Stimulated activated CD8-positive, alpha-beta memory T cell treated with anti-CD3 and anti-CD28 coated beads, Interleukin-15, amount 100 ng/mL, for 1 hour (primary cell): ENCODE measurements around the gene SCN9A.
"Not testable (repeated sequence)": the region's sequence is repeated elsewhere in the genome, so short reads cannot be mapped to it uniquely, and the experiment has no call there.

Experiments used
- DNase-seq: peaks from one replicate; pipeline ENCODE4 v3.0.0-alpha.2; 2020; ENCODE audit warnings: low read depth

SCN9A gene

DNA sequence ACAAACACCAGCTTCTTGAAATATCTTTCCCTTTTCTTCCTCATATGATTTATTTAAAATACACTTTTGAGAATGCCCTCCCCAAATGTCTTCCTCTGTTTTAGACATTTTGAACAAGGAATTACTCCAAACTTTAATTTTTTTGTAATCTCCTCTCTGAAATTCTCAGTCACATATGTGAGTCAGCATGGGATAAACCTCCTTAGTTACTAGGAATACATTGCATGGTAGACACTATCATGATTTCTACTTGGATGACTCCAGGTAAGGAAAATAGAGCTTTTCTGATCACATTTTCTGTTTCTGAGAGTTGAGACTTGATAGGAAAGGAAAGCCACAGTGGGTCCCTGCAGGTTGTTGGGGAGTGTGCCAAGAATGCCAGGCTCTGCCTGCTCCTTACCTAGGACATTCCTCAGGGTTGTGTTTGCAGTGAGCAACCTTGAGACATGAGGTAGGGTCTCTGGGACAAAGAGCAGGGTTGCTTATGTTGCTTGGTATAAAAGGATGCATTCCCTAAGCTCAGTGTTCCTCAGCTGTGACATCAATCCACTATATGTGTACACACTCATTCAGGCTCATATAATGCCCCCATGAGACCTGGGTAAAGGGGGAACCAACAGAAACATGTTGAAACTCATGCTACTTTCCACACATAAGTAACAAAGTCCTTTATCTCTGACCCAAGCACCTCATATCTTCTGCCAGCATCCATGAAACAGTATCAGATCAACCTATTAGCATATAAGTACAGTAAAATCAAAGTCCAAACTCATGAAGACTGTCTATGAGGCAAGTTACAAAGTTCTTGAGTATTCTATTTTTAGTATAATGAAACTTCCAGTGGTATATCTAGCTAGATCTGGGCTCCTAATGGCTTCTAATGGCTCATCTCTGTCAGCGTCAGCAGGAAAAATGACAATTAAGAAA is 135.1 kb downstream of the SCN9A start:
- no peak for DNase-seq

DNA sequence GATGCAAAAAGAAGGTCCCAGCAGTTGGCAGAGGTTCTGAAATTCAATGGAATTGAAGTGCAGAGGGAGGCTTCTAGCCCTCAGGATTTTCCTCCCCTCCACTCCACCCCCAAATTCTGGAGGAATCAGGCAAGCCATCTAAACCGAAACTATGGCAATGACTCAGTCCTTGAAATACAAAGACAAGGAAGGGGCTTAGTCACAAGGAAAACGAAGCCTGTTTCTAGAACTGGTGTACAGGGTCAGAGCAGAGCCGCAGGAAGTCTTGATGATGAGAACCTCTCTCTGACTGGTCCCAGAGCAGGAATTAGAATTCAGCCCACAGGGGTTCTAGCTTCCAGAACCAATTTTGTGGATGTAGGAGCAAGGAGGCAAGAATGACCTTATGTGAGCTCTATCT is 136.2 kb downstream of the SCN9A start:
- no peak for DNase-seq

DNA sequence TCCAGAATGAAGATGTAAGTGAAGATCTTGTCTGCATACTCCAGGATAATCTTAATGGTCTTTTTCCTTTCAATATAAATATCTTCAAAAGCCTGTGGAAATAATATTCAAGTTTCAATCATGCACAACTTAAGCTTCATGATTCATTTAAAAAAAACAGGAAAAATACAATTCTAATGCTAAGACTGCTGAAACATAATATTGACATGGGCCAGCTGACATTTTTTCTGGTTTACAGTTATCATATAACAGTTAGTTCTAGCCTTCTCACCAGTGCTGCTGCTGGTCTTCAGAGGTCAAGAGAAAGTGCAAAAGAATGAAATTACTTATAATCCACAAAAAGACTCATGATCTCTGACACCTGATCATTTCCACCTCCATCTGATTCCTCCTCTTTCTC is 137.6 kb downstream of the SCN9A start:
- DNase-seq, result no peak

DNA sequence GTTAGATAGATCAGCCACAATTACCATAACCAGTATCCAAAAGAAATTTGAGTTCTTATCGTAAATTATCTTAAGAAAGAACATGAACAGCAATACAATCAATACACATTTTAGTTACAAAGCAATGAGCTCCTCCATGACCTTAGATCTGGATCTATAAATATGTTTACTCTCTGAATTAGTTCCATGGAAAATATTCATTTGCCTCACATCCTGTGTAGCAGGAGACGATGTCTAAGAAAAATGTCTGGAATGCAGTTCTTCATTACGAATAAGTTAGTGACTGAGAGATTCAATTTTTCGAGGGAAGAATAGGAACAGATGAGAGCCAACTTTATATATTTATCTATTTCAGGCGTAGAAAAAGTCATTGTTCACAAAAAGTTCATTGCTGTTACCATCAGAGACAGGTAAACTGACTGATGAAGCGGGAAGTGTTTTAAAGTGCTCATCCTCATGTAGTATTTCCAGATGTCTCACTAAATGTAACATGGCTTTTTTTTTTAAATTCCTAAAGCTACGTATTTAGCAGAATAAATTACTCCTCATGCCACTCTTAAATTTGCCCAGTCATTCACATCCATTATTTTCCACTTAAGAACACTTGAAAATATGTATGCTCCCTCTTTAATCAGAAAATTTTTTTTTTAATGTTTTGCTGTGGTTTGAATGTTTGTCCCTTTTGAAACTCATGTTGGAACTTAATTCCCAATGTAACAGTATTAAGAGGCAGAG is 141.5 kb downstream of the SCN9A start:
- DNase-seq, result no peak

DNA sequence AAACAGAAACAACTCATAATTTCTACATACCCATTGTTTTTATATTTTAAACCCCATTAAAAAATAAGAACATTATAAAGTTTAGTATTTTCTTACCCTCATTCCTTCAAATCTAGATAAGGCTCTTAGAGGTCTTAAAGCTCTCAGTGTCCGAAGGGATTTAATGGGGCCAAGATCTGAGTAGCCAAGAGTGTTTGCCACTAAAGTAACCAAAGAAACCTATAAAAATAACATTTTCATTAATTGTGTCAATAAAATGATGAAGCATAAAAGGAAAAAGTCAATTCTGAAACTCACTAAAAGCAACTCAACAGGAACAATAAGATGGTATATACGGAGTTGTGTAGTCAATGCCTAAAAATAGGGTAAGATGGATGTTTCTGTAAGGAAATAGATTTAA is 142.5 kb downstream of the SCN9A start:
- DNase-seq, result no peak

DNA sequence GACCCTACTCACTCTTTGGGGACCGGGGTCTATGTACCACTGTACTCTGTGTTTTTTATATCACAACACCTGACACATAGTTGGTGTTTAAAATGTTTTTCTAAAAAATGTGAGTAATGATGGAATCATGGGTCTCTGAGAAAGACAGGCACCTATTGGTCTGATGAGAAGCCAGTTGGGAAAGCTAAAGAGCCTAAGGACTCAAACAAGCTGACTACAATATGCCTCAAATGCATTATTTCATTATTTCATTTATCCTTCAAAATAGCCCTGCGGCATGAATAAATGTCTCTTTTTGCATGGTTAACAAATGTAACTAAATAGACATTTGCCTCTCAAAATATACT is 145.0 kb downstream of the SCN9A start:
- no peak for DNase-seq

DNA sequence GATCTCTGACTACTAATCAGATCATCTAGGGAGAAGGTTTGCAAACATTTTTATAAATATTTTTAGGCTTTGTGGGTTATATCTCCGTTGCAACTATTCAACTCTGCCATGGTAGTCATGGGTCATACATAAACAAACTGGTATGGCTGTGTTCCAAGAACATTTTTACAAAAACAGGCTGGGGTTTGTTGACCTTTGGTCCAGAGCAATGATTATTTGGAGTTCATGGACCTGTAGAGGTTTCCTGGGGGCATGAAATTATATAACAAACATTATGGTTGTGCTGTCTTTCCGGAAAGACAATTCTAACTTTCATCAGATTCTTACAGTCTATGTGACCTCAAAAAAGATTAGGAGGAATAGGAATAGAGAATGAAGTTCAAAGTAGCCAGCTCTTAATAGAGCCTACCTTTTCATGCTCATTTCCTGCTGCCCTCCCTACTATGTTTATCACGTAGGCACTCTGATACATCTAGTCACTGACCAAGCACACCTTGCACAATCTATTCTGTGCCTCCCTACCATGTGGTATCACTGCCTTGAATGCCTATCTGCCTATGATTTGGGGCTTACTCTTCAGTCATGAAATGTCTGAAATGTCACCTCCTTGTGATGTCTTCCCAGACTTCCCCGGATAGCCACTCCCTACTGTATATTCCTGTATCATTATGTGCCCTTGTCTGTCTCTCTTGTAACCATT is 145.6 kb downstream of the SCN9A start:
- no peak for DNase-seq

DNA sequence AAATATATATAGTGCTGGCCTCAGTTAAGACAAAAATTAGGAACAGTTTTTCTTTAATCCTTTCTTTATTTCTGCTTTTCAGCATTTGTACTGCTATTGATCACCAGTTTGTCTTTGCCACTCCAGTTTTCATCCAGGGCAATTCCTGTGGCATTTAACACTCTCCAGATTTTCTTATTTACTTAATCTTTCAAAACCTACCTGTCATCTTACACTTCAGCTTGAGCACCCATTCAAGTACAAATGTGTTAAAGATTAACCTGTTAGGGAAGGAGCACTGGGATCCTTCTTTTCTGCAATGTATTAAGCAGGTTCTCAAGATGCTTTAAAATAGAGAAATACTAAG is 146.1 kb downstream of the SCN9A start:
- no peak for DNase-seq

DNA sequence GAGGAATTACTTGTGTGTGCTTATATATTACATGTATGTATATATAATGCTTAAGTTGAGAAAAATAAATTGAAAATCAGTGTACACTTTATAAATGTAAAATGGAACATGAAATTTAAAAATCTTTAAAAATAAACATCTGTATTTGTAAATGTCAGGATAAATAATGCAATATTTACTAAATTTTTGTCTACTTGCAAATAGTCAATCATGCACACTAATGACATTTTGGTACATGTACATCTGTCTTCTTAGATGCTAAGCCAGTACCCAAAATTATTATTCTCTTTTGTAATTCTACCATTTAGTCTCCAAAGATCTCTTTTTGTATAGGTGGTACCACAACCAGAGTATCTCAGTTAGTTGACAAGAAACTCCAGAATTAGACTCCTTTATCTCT is 151.5 kb downstream of the SCN9A start:
- DNase-seq, result no peak

DNA sequence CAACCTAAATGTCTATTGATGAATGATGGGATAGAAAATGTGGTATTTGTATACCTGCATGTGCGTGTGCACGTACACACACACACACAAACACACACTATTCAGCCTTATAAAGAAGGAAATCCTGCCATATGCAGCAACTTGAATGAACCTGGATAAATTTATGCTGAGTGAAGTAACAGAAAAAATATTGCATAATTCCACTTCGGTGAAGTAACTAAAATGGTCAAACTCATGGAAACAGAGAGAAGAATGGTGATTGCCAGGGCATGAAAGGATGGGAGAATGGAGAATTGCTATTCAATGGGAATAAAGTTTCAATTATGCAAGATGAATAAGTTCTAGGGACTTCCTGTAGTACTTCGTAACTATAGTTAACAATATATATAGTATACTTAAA is 152.4 kb downstream of the SCN9A start:
- no peak for DNase-seq

DNA sequence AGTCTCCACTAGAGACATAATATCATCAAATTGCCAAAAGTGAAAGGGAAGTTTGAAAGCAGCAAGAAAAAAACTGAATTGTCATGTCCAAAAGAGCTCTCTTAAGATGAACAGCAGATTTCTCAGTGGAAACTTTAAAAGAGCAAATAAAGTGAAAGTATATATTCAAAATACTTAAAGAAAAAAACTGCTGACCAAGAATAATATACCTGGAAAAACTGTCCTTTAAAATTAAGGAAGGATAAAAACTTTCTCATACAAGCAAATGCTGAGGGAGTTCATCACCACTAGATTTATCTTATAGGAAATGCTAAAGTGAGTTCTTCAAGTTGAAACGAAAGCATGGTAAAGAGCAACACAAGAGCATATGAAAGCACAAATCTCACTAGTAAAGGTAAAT is 164.7 kb downstream of the SCN9A start:
- DNase-seq, result no peak

DNA sequence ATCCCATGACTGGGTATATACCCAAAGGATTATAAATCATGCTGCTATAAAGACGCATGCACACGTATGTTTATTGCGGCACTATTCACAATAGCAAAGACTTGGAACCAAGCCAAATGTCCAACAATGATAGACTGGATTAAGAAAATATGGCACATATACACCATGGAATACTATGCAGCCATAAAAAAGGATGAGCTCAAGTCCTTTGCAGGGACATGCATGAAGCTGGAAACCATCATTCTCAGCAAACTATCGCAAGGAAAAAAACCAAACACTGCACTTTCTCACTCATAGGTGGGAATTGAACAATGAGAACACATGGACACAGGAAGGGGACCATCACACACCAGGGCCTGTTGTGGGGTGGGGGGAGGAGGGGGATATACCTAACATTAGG is 165.8 kb downstream of the SCN9A start:
- not testable (repeated sequence) for DNase-seq

DNA sequence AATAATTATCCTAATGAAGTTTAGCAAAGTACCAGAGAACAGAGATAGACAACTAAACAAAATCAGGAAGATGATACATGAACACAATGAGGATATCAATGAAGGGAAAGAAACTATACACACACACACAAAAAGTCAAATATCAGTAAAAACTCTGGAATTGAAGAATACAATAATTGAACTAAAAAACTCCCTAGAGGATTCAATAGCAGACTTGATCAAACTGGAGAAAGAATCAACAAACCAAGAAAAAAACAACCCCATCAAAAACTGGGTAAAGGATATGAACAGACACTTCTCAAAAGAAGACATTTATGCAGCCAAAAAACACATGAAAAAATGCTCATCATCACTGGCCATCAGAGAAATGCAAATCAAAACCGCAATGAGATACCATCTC is 166.4 kb downstream of the SCN9A start:
- DNase-seq, result not testable (repeated sequence)

DNA sequence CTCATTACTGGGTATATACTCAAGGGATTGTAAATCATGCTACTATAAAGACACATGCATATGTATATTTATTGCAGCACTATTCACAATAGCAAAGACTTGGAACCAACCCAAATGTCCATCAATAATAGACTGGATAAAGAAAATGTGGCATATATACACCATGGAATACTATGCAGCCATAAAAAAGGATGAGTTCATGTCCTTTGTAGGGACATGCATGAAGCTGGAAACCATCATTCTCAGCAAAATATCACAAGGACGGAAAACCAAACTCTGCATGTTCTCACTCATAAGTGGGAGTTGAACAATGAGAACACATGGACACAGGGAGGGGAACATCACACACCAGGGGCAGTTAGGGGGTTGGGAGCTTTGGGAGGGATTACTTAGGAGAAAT is 169.6 kb downstream of the SCN9A start:
- DNase-seq, result not testable (repeated sequence)

DNA sequence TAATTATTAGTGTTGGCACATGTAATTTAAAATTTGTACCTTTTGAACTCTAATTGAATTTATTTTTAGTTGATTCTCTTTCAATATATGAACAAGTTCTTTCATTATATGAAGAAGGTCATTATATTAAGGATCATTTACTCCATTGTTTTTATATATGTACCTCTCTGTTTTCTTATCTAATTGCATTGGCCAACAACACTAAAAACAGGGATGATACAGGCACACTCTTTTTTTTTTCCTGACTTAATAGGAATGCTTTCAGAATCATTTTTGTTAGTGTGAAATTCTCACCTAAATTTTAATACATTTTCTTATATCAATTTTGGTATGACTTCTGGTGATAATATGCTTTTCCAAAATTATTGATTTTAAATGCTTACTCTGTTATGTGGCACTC is 173.0 kb downstream of the SCN9A start:
- DNase-seq, result no peak

DNA sequence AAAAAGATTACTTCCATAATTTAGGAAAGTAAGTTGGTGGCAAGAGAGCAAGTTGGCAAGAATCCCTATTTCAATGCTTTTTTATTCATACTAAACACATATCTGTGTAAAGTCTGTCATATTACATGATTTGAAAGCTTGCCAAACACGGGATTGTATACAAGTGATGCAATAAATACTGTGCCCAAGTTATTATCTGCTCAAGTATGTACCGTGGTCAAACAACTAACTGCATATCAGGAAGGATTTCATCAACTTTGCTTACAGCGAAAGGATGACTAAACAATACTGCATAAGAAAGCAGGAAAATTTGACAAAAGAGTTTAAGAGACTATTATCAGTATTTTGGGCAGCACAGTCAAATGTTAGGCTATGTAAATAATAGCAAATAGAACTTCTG is 178.3 kb downstream of the SCN9A start:
- DNase-seq, result no peak

DNA sequence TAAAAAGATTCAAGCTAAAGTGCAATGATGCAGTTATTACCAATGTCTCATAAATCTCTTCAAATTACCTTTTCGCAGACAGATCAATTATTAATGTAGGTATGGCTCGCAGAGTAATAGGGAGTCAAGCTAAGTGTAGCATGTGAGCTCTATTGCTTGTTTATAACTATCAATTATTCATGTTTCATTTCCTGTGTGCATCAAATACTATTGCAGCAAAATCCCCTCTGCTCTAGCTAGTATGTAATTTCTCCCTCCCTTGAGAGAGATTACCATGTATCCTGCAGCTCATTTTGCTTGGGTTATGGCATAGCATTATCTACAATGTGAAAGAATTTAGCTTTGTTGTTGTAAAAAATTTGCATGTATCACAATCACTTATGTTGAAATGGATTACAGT is 182.3 kb downstream of the SCN9A start:
- no peak for DNase-seq

DNA sequence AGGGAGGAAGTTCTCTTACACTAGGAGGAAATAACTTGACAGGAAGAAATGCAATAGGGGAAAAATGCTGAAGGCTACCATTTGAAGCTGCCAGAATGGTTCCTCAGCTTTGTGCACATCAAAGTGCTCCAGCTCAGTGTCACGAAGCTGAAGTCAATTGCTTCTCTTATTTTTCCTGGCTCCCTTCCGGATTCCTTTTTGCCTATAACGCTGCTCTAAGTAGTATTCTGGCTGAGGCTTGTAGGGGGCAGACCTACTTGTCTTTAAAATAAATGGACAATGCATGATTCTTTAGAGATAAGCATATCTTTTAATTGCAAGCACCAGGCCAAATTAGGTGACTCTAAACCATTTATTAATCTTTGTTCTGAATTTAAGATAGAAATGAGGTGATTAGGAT is 187.7 kb downstream of the SCN9A start:
- no peak for DNase-seq

DNA sequence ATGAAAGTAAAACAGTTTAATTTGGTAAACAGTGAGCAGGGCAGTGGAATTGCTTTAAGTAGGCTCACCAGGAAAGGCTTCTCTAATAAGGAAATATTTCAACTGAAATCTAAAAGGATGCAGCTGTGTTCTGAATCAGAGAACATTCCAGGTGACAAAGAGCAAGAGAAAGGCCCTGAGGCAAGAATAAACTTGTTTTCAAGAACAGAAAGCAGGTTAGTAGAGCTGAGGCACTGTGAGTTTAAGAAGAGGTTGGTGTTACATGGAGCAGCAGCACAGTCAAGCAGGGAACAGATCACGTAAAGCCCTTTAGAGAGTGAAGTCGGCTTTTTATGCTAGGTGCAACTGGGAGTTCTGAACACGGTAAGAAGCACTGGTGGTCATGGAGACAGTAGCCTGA is 191.0 kb downstream of the SCN9A start:
- DNase-seq, result no peak

DNA sequence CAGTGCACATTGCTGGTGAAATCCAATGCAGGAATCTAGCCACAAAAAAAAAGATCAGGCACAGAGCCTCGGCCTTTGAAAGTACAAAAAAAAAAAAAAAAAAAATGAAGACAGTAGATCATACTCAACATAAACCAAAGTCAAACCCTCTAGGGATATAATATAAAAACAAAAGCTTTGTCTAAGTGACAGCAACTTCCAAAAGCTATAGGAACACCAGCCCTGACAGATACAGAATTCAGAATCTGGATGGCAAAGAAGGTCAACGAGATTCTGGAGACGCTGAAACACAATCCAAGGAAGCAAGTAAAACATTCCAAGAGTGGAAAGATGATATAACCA is 194.0 kb downstream of the SCN9A start:
- DNase-seq, result no peak

DNA sequence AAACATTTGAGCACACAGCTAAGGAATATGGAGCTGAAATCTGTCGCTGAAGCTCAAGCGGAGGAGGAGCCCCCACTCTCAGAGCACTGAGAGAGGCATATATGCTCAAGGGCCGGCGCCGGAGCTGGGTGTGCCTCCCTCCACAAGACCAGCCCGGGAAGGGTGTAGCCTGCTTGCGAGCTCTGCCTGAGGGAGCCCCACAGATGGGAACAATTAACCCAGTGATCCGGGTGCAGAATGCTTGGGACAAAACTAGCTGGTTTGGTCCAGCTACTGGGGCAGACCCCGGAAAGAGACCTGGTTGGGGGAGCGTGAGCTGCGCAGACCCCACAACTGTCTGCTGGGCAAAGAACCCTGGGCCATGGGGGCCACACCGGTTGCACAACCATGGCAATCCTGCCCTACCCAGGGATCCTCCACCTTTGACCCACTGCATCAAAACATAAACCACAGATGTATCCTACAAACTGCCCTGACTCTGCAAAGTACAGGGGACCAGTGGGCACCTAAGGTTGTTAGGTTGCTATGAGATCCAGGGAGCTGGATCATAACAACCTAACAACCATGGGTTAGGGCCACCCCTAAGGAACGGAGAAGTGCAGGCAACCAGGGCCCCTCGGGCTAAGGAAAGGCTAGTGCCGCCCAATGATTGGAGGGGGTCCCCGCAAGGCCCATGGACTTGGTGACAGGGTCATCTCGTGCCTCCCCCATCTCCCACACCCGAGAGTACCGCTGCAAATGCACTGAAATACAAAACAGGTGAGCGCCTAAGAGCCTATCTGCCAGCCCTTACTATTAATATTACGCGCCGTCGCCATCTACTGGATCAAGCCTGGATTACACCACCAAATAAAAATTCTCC is 194.6 kb downstream of the SCN9A start:
- no peak for DNase-seq

DNA sequence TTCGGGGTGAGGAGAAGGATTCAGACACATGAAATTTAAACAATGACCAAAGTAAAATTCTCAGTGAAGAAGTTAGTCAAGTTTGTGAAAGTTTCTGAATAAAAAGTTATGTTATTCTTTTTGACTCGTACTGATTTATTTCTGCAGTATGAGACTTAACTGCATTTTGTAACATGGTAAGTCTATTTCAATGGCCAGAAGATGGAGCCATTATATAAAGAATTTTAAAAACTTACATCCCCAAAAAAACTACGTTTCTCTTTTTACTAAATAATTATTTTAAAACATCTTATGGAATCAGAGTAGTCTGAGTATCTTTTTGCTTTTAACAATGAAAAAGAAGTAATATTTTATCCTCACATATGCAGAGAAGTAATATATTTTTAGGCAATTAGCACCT is 196.5 kb downstream of the SCN9A start:
- DNase-seq, result no peak
